ENCODE results near the gene MYO1D. TPM values are rescaled to one million over a fixed set of nuclear protein-coding genes. Genes with fewer than 3 reads are reported as not detected.

MYO1D gene
- total and polyA plus RNA-seq, 2 donors (not counting 3 experiments of a cell fraction or from before 2014, with no cell fraction given), result 37.8 to 85.5 TPM

- Histone ChIP-seq H4K20me1 (replicated peaks; ENCODE audit: control insufficient read depth, extremely low read depth, insufficient read depth, low read length) (no peaks in the 10 kb centered on the region), H3K36me3 (ENCODE audit: control insufficient read depth in 2 of 2, extremely low read depth in 1 of 2, insufficient read depth in 2 of 2, low read length in 2 of 2) (peaks cover 0 to 11% of the 10 kb centered on the region in 2 experiments), H2AFZ (ENCODE audit: low read depth, low read length) (no peak overlapping the region), H3K4me1 (ENCODE audit: control insufficient read depth, extremely low read depth, insufficient read depth, low read length) (no peaks in the 10 kb centered on the region), H3K4me2 (ENCODE audit: insufficient read depth, low read length) (no peak overlapping the region), H3K9me3 (replicated peaks; ENCODE audit: control insufficient read depth, insufficient read depth, low read length) (no peaks in the 10 kb centered on the region), H3K9ac (replicated peaks; ENCODE audit: extremely low read depth, insufficient read depth, low read length) (no peak overlapping the region), H3K27ac (ENCODE audit: insufficient read depth, low read depth, low read length) (no peak overlapping the region), H3K9me1 (replicated peaks; ENCODE audit: control insufficient read depth, extremely low read depth, insufficient read depth, low read length) (no peaks in the 10 kb centered on the region), H3K27me3 (ENCODE audit: control insufficient read depth in 2 of 2, insufficient read depth in 2 of 2, low read length in 2 of 2) (no peaks in the 10 kb centered on the region), H3K79me2 (ENCODE audit: control insufficient read depth, insufficient read depth, low read length) (no peaks in the 10 kb centered on the region), H3K4me3 (replicated peaks in 1 of 3; ENCODE audit: insufficient read depth in 1 of 3, low read depth in 1 of 3, low read length in 3 of 3) (no peak overlapping the region)
- DNase-seq (ENCODE audit: low read depth, low spot score), result no peak
- ChIA-PET CTCF (interaction anchor here (0.6 to 1.1 kb wide), 4 partner anchors 10 to 145 kb away, joined by 3 to 4 read pairs (median 4); partner anchors contain the start of gene MYO1D), POLR2A (no interaction called here)
- intact Hi-C loops (cut with micrococcal nuclease) (no loop called here), dilution Hi-C loops (cut with MboI; ENCODE audit: extremely low pct_ligation_motif_present, low sequenced_read_pairs) (no loop called here)
- TF ChIP-seq FOS (IDR thresholded peaks at IDR 0.05; ENCODE audit: borderline replicate concordance, insufficient read depth, low read length) (no peak), EZH2 (IDR thresholded peaks at IDR 0.05; ENCODE audit: borderline replicate concordance, low read depth, low read length, severe bottlenecking) (no peak)
- FAIRE-seq, result no peak
- BruUV-seq (replicated peaks), result no TSS peak
Measured at GRCh38 chr17:32732296-32732642, 144.7 kb downstream of the MYO1D start.

- H3K4me1 ChIP-seq (ENCODE audit: control insufficient read depth, extremely low read depth, insufficient read depth, low read length), result no peaks in the 10 kb centered on the region
- no peak overlapping the region for H2AFZ ChIP-seq (ENCODE audit: low read depth, low read length)
- no peak overlapping the region for H3K9ac ChIP-seq (replicated peaks; ENCODE audit: extremely low read depth, insufficient read depth, low read length)
- no peak overlapping the region for H3K4me3 ChIP-seq (replicated peaks in 1 of 3; ENCODE audit: insufficient read depth in 1 of 3, low read depth in 1 of 3, low read length in 3 of 3)
- TF ChIP-seq POLR2AphosphoS5 (IDR thresholded peaks at IDR 0.05; ENCODE audit: insufficient read depth, low read depth, low read length) (no peak), FOS (IDR thresholded peaks at IDR 0.05; ENCODE audit: borderline replicate concordance, insufficient read depth, low read length) (no peak), EZH2 (IDR thresholded peaks at IDR 0.05; ENCODE audit: borderline replicate concordance, low read depth, low read length, severe bottlenecking) (no peak), GATA2 (IDR thresholded peaks at IDR 0.05; ENCODE audit: insufficient read depth, insufficient read length, low read depth, low read length) (no peak), MYC (IDR thresholded peaks at IDR 0.05; ENCODE audit: low read depth, low read length) (no peak), POLR2A (IDR thresholded peaks at IDR 0.05; ENCODE audit: low read depth, low read length) (no peak), JUN (IDR thresholded peaks at IDR 0.05; ENCODE audit: borderline replicate concordance, insufficient read depth, insufficient read length, low read depth) (no peak)
- TF ChIP-seq, protein P1, sequence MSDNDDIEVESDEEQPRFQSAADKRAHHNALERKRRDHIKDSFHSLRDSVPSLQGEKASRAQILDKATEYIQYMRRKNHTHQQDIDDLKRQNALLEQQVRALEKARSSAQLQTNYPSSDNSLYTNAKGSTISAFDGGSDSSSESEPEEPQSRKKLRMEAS (IDR thresholded peaks at IDR 0.05; ENCODE audit: insufficient read depth, insufficient read length), result no peak
- FAIRE-seq (no peak), DNase-seq (ENCODE audit: low read depth, low spot score) (no peak)
- no peaks in the 10 kb centered on the region for H3K9me1 ChIP-seq (replicated peaks; ENCODE audit: control insufficient read depth, extremely low read depth, insufficient read depth, low read length)
- CTCF ChIA-PET, result interaction anchor here (1.0 to 1.1 kb wide), 2 partner anchors 11 to 72 kb away, joined by 3 to 4 read pairs; no protein-coding TSS in a partner anchor
- intact Hi-C loops (cut with micrococcal nuclease) (no loop called here), dilution Hi-C loops (cut with MboI; ENCODE audit: extremely low pct_ligation_motif_present, low sequenced_read_pairs) (no loop called here)
- no peaks in the 10 kb centered on the region for H3K27me3 ChIP-seq (ENCODE audit: control insufficient read depth in 2 of 2, insufficient read depth in 2 of 2, low read length in 2 of 2)
- no peak overlapping the region for H3K27ac ChIP-seq (ENCODE audit: insufficient read depth, low read depth, low read length)
- no peak overlapping the region for H3K4me2 ChIP-seq (ENCODE audit: insufficient read depth, low read length)
- H3K36me3 ChIP-seq (ENCODE audit: control insufficient read depth in 2 of 2, extremely low read depth in 1 of 2, insufficient read depth in 2 of 2, low read length in 2 of 2), result peaks cover 0 to 11% of the 10 kb centered on the region in 2 experiments
- POLR2A ChIA-PET, result no interaction called here
- no peaks in the 10 kb centered on the region for H3K79me2 ChIP-seq (ENCODE audit: control insufficient read depth, insufficient read depth, low read length)
- H4K20me1 ChIP-seq (replicated peaks; ENCODE audit: control insufficient read depth, extremely low read depth, insufficient read depth, low read length), result no peaks in the 10 kb centered on the region
- no TSS peak for BruUV-seq (replicated peaks)
- H3K9me3 ChIP-seq (replicated peaks; ENCODE audit: control insufficient read depth, insufficient read depth, low read length), result no peaks in the 10 kb centered on the region
Measured at GRCh38 chr17:32731556-32732295, 145.2 kb downstream of the MYO1D start.
